Osteocyte (in vitro differentiated cells): Measurements from ENCODE around the gene TRH. TPM values are rescaled to one million over a fixed set of nuclear protein-coding genes. Genes with fewer than 3 reads are reported as not detected.
"Not testable (repeated sequence)": the region's sequence is repeated elsewhere in the genome, so short reads cannot be mapped to it uniquely, and the experiment has no call there.

Source experiments
- DNase-seq: peaks from one replicate; pipeline ENCODE4 v3.0.0; 2021; ENCODE audit warnings: mixed read lengths; ENCODE audit not compliant: unreplicated experiment; ENCODE audit errors: extremely low spot score
- H3K27ac Mint-ChIP-seq: one replicate; pipeline ENCODE4 v1.8.0; 2021; ENCODE audit warnings: mild to moderate bottlenecking, mixed read lengths; ENCODE audit not compliant: unreplicated experiment
- H3K27me3 Mint-ChIP-seq: one replicate; pipeline ENCODE4 v1.8.0; 2021; ENCODE audit warnings: mixed read lengths; ENCODE audit not compliant: unreplicated experiment
- H3K36me3 Mint-ChIP-seq: one replicate; pipeline ENCODE4 v1.8.0; 2021; ENCODE audit warnings: mixed read lengths; ENCODE audit not compliant: unreplicated experiment
- H3K4me1 Mint-ChIP-seq: one replicate; pipeline ENCODE4 v1.8.0; 2021; ENCODE audit warnings: mixed read lengths; ENCODE audit not compliant: unreplicated experiment
- H3K4me3 Mint-ChIP-seq: one replicate; pipeline ENCODE4 v1.8.0; 2021; ENCODE audit warnings: mild to moderate bottlenecking, moderate library complexity, mixed read lengths; ENCODE audit not compliant: unreplicated experiment
- H3K9me3 Mint-ChIP-seq: one replicate; pipeline ENCODE4 v1.8.0; 2021; ENCODE audit warnings: mixed read lengths; ENCODE audit not compliant: unreplicated experiment
- total RNA-seq: library from RNA; stranded (reverse); gene quantifications from 2 replicates; pipeline ENCODE4 v1.2.1, GENCODE V29; 2021
- TF ChIP-seq, protein P1 (sequence below): fragments of 200-600 bp; sonication (generic); IDR thresholded peaks from 2 replicates; pipeline ENCODE4 v1.5.0; 2021; ENCODE audit warnings: antibody characterized with exemption, mild to moderate bottlenecking, moderate library complexity

TRH gene
- total RNA-seq, 1 donor from 2014 or later: not detected

DNA sequence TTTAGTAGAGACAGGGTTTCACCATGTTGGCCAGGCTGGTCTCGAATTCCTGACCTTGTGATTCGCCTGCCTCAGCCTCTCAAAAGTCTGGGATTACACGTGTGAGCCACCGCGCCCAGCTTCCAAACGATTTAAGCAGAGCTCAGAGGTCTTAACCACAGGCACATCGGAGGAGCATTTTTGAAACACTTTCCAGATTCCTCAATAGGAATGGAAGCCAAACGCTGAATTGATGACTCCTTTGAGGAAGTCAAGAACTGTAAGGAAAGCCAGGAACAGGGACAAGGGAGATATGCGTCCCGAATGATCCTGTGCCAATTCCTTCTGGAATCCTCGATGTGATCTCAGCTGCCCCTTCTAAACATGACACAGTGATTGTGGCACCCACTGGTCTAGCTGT is 40.0 kb downstream of the TRH start:
- TF ChIP-seq, protein P1, sequence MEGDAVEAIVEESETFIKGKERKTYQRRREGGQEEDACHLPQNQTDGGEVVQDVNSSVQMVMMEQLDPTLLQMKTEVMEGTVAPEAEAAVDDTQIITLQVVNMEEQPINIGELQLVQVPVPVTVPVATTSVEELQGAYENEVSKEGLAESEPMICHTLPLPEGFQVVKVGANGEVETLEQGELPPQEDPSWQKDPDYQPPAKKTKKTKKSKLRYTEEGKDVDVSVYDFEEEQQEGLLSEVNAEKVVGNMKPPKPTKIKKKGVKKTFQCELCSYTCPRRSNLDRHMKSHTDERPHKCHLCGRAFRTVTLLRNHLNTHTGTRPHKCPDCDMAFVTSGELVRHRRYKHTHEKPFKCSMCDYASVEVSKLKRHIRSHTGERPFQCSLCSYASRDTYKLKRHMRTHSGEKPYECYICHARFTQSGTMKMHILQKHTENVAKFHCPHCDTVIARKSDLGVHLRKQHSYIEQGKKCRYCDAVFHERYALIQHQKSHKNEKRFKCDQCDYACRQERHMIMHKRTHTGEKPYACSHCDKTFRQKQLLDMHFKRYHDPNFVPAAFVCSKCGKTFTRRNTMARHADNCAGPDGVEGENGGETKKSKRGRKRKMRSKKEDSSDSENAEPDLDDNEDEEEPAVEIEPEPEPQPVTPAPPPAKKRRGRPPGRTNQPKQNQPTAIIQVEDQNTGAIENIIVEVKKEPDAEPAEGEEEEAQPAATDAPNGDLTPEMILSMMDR: no peak
- Mint-ChIP-seq H3K4me3 (no peak overlapping the region), H3K4me1 (no peaks in the 10 kb centered on the region), H3K36me3 (no peaks in the 10 kb centered on the region), H3K9me3 (no peaks in the 10 kb centered on the region), H3K27ac (no peak overlapping the region), H3K27me3 (peaks cover 47% of the 10 kb centered on the region)
- DNase-seq: no peak

DNA sequence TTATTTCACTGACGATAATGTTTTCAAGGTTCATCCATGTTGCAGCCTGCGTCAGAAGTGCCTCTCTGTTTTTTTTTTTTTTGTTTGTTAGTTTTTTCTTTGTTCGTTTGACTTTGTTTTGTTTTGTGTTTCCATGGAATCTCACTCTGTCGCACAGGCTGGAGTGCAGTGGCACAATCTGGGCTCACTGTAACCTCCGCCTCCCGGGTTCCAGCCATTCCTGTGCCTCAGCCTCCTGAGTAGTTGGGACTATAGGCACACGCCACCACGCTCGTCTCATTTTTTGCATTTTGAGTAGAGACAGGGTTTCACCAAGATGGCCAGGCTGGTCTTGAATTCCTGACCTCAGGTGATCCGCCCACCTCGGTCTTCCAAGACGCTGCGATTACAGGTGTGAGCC is 43.1 kb downstream of the TRH start:
- not testable (repeated sequence) for H3K9me3 Mint-ChIP-seq, H3K4me1 Mint-ChIP-seq, H3K36me3 Mint-ChIP-seq, DNase-seq, H3K4me3 Mint-ChIP-seq, H3K27ac Mint-ChIP-seq
- H3K27me3 Mint-ChIP-seq: peaks cover 61% of the 10 kb centered on the region

DNA sequence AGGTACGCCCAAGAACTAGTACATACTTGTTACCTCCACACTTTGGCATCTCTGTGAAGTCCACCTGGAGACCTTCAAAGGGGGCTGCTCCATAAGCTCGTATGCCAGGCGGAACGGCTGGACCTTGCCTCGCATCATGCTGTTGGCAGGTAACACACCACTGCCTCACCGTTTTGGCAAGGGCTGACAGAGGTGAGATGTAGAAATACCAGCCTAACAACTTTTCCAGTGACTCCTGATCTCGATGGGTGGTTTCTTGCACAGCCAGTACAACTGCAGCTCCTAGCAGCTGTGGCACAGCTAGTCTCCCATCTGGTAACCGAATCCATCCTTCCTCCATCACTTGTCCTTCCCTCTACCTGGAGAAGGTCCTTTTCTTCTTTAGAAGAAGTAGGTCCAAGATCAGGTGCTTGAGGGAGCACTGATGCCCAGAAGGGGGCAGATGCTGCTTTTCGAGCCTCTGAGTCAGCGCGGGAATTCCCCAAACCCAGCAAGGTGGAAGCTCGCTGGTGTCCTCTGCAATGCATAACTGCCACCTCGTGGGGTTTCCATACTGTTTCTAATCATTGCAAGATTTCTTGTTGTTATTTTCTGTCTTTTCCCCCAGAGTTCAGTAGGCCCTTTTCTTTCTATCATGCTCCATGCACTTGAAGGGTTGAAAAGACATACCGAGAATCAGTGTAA is 51.8 kb downstream of the TRH start:
- not testable (repeated sequence) for H3K27ac Mint-ChIP-seq, H3K36me3 Mint-ChIP-seq, H3K4me1 Mint-ChIP-seq, DNase-seq, H3K9me3 Mint-ChIP-seq, H3K4me3 Mint-ChIP-seq
- H3K27me3 Mint-ChIP-seq: peaks cover 16% of the 10 kb centered on the region

DNA sequence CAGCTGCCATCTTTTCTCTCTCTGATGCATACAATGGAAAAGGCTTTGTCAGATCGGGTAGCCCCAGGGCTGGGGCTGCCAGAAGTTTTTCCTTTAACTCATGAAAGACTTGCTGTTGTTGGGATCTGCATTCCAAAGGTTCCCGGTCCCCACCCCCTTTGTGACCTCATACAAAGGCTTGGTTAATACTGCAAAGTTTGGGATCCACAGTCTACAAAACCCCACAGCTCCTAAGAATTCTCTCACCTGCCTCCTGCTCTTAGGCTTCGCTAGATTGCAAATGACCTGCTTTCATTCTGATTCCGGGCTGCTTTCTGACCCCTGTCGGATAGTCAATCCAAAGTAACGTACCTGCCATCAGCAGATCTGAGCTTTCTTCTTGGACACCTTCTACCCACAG is 52.9 kb downstream of the TRH start:
- H3K9me3 Mint-ChIP-seq, H3K4me1 Mint-ChIP-seq, H3K27me3 Mint-ChIP-seq, H3K36me3 Mint-ChIP-seq, H3K4me3 Mint-ChIP-seq, H3K27ac Mint-ChIP-seq, DNase-seq: not testable (repeated sequence)

Other genes with a start within 250 kb of the TRH start
- gene TMCC1, start 81.0 kb upstream of the TRH start, total RNA-seq: 34.6 and 37.8 TPM in 2 replicates
- gene ALG1L2, start 107.1 kb downstream of the TRH start, total RNA-seq: 2.1 and 2.4 TPM in 2 replicates